ENCODE data around the gene GPHN. TPM values are rescaled to one million over a fixed set of nuclear protein-coding genes. Genes with fewer than 3 reads are reported as not detected.

GPHN gene
- polyA plus RNA-seq, 1 donor (not counting 4 experiments of a cell fraction or from before 2014, with no cell fraction given): 17.6 TPM

- dilution Hi-C loops (cut with MboI; ENCODE audit: extremely low pct_ligation_motif_present, low sequenced_read_pairs): no loop called here
- H2AFZ ChIP-seq (ENCODE audit: control insufficient read depth, low read length): peak overlapping the region; percentile 98
Observed at GRCh38 chr14:66508846-66509621, 1.1 kb downstream of the GPHN start.

GRCh38 chr14:66509874-66510273 lies 1.9 kb downstream of the GPHN start:
- H3K36me3 ChIP-seq (ENCODE audit: control insufficient read depth in 2 of 2, extremely low read depth in 1 of 2, insufficient read depth in 2 of 2, low read length in 2 of 2): no peaks in the 10 kb centered on the region
- H3K9me1 ChIP-seq (ENCODE audit: control insufficient read depth, extremely low read depth, insufficient read depth, low read length): no peaks in the 10 kb centered on the region
- H3K79me2 ChIP-seq (ENCODE audit: control insufficient read depth, insufficient read depth, low read length): peaks cover 46% of the 10 kb centered on the region
- peak overlapping the region; percentile 80 to 99 (median 88) for H3K4me3 ChIP-seq (ENCODE audit: control insufficient read depth in 2 of 3, extremely low read depth in 1 of 3, insufficient read depth in 2 of 3, low read depth in 1 of 3, low read length in 3 of 3)
- H2AFZ ChIP-seq (ENCODE audit: control insufficient read depth, low read length): no peak overlapping the region
- DNase-seq (ENCODE audit: low read depth, low spot score) (no peak), FAIRE-seq (no peak)
- H3K4me1 ChIP-seq (ENCODE audit: control insufficient read depth, extremely low read depth, insufficient read depth, low read length): peaks cover 8% of the 10 kb centered on the region
- no peak overlapping the region for H3K27ac ChIP-seq (ENCODE audit: control insufficient read depth, insufficient read depth, low read length)
- H3K27me3 ChIP-seq (ENCODE audit: control insufficient read depth, extremely low read depth, insufficient read depth, low read length): no peaks in the 10 kb centered on the region
- H3K4me2 ChIP-seq (ENCODE audit: control insufficient read depth, extremely low read depth, insufficient read depth, low read depth, low read length): peak overlapping the region; percentile 99
- peaks cover 4% of the 10 kb centered on the region for H4K20me1 ChIP-seq (ENCODE audit: control insufficient read depth, extremely low read depth, insufficient read depth, low read length)
- no peaks in the 10 kb centered on the region for H3K9me3 ChIP-seq (ENCODE audit: control insufficient read depth, low read depth, low read length)
- TF ChIP-seq EZH2 (IDR thresholded peaks at IDR 0.05; ENCODE audit: low read length) (no peak), CTCF (optimal IDR thresholded peaks at IDR 0.05 in 1 of 3, IDR thresholded peaks at IDR 0.05 in 1 of 3, conservative IDR thresholded peaks at IDR 0.05 in 1 of 3; ENCODE audit: extremely low read depth in 1 of 3, insufficient read depth in 2 of 3, low read length in 3 of 3) (no peak)
- no peak overlapping the region for H3K9ac ChIP-seq (ENCODE audit: control insufficient read depth, extremely low read depth, insufficient read depth, low read length)
- dilution Hi-C loops (cut with MboI; ENCODE audit: extremely low pct_ligation_motif_present, low sequenced_read_pairs): no loop called here

More at GRCh38 chr14:66508846-66509621, 1.1 kb downstream of the GPHN start:
- H3K9me1 ChIP-seq (ENCODE audit: control insufficient read depth, extremely low read depth, insufficient read depth, low read length): no peaks in the 10 kb centered on the region
- H3K27ac ChIP-seq (ENCODE audit: control insufficient read depth, insufficient read depth, low read length): peak overlapping the region; percentile 79
- H3K4me2 ChIP-seq (ENCODE audit: control insufficient read depth, extremely low read depth, insufficient read depth, low read depth, low read length): peak overlapping the region; percentile 99
- H4K20me1 ChIP-seq (ENCODE audit: control insufficient read depth, extremely low read depth, insufficient read depth, low read length): peaks cover 4% of the 10 kb centered on the region
- H3K27me3 ChIP-seq (ENCODE audit: control insufficient read depth, extremely low read depth, insufficient read depth, low read length): no peaks in the 10 kb centered on the region
- DNase-seq (ENCODE audit: low read depth, low spot score) (no peak), FAIRE-seq (peak; percentile 39)
- H3K9ac ChIP-seq (ENCODE audit: control insufficient read depth, extremely low read depth, insufficient read depth, low read length): peak overlapping the region; percentile 94
- peak overlapping the region; percentile 80 to 99 (median 88) for H3K4me3 ChIP-seq (ENCODE audit: control insufficient read depth in 2 of 3, extremely low read depth in 1 of 3, insufficient read depth in 2 of 3, low read depth in 1 of 3, low read length in 3 of 3)
- peaks cover 8% of the 10 kb centered on the region for H3K4me1 ChIP-seq (ENCODE audit: control insufficient read depth, extremely low read depth, insufficient read depth, low read length)
- no peaks in the 10 kb centered on the region for H3K36me3 ChIP-seq (ENCODE audit: control insufficient read depth in 2 of 2, extremely low read depth in 1 of 2, insufficient read depth in 2 of 2, low read length in 2 of 2)
- no peaks in the 10 kb centered on the region for H3K9me3 ChIP-seq (ENCODE audit: control insufficient read depth, low read depth, low read length)
- H3K79me2 ChIP-seq (ENCODE audit: control insufficient read depth, insufficient read depth, low read length): peaks cover 39% of the 10 kb centered on the region
- TF ChIP-seq EZH2 (IDR thresholded peaks at IDR 0.05; ENCODE audit: low read length) (no peak), CTCF (optimal IDR thresholded peaks at IDR 0.05 in 1 of 3, IDR thresholded peaks at IDR 0.05 in 1 of 3, conservative IDR thresholded peaks at IDR 0.05 in 1 of 3; ENCODE audit: extremely low read depth in 1 of 3, insufficient read depth in 2 of 3, low read length in 3 of 3) (no peak)
